CD4-positive, alpha-beta T cell treated with Interleukin-17A for 1 hour (primary cell): Measurements from ENCODE around the gene CCDC70.

Experiments
- DNase-seq: peaks from one replicate; pipeline ENCODE4 v3.0.0-alpha.2; 2020

Gene CCDC70

GRCh38 chr13:51831519-51831918 lies 30.2 kb upstream of the CCDC70 start:
- no peak for DNase-seq

- peak; percentile 81 for DNase-seq
Observed at GRCh38 chr13:51832471-51833152, 29.2 kb upstream of the CCDC70 start.

- no peak for DNase-seq
Observed at GRCh38 chr13:51833980-51834379, 27.8 kb upstream of the CCDC70 start.

GRCh38 chr13:51834581-51835171 lies 27.1 kb upstream of the CCDC70 start:
- no peak for DNase-seq

GRCh38 chr13:51837016-51837415 lies 24.8 kb upstream of the CCDC70 start:
- no peak for DNase-seq

GRCh38 chr13:51838240-51838846 lies 23.4 kb upstream of the CCDC70 start:
- no peak for DNase-seq

GRCh38 chr13:51839711-51840540 lies 21.8 kb upstream of the CCDC70 start:
- no peak for DNase-seq

GRCh38 chr13:51840917-51841316 lies 20.9 kb upstream of the CCDC70 start:
- DNase-seq: no peak

- no peak for DNase-seq
Observed at GRCh38 chr13:51841732-51842131, 20.0 kb upstream of the CCDC70 start.

- no peak for DNase-seq
Observed at GRCh38 chr13:51843529-51843928, 18.2 kb upstream of the CCDC70 start.

GRCh38 chr13:51844862-51845573 lies 16.8 kb upstream of the CCDC70 start, which contains the start of gene TMEM272:
Gene TMEM272, minus strand, starts transcription at chr13:51845177. Its CDS starts 6,647 bp downstream, at chr13:51838530.
- peak; percentile 55 for DNase-seq

- DNase-seq: no peak
Observed at GRCh38 chr13:51845574-51846318, 16.0 kb upstream of the CCDC70 start.

GRCh38 chr13:51846756-51847155 lies 15.0 kb upstream of the CCDC70 start:
- no peak for DNase-seq

- no peak for DNase-seq
Observed at GRCh38 chr13:51848674-51849073, 13.1 kb upstream of the CCDC70 start.

GRCh38 chr13:51849145-51850101 lies 12.3 kb upstream of the CCDC70 start:
- DNase-seq: peak; percentile 23

- no peak for DNase-seq
Observed at GRCh38 chr13:51856027-51856736, 5.6 kb upstream of the CCDC70 start.

GRCh38 chr13:51856998-51857397 lies 4.8 kb upstream of the CCDC70 start:
- DNase-seq: no peak

- DNase-seq: no peak
Observed at GRCh38 chr13:51858433-51859247, 3.1 kb upstream of the CCDC70 start.

GRCh38 chr13:51862957-51863356 lies 1.2 kb downstream of the CCDC70 start:
- no peak for DNase-seq
